Measurements from ENCODE around the gene CYGB.

Gene CYGB

GRCh38 chr17:76537578-76538280, at the start of gene CYGB:
TSS of gene CYGB (minus strand) at chr17:76537709. CDS start at chr17:76537542, 167 bp downstream.
- in situ Hi-C loops (cut with HindIII; ENCODE audit: low sequenced_read_pairs), result loop anchor here (10.0 kb wide), 1 partner anchor 177 kb away; the partner anchor contains the start of gene MXRA7

GRCh38 chr17:76586741-76587487, 49.4 kb upstream of the CYGB start:
- in situ Hi-C loops (cut with HindIII; ENCODE audit: low sequenced_read_pairs), result no loop called here

- in situ Hi-C loops (cut with HindIII; ENCODE audit: low sequenced_read_pairs), result no loop called here
Observed at GRCh38 chr17:76585649-76586593, 48.4 kb upstream of the CYGB start, which contains the start of gene ST6GALNAC2. TSS of gene ST6GALNAC2 (minus strand) at chr17:76585860. CDS start at chr17:76585808, 52 bp downstream.

GRCh38 chr17:76585033-76585648, 47.6 kb upstream of the CYGB start:
- in situ Hi-C loops (cut with HindIII; ENCODE audit: low sequenced_read_pairs), result no loop called here

- in situ Hi-C loops (cut with HindIII; ENCODE audit: low sequenced_read_pairs), result no loop called here
Observed at GRCh38 chr17:76584427-76585032, 47.0 kb upstream of the CYGB start.

- in situ Hi-C loops (cut with HindIII; ENCODE audit: low sequenced_read_pairs), result no loop called here
Observed at GRCh38 chr17:76582660-76583059, 45.2 kb upstream of the CYGB start.

GRCh38 chr17:76581515-76581914, 44.0 kb upstream of the CYGB start:
- in situ Hi-C loops (cut with HindIII; ENCODE audit: low sequenced_read_pairs), result no loop called here

- in situ Hi-C loops (cut with HindIII; ENCODE audit: low sequenced_read_pairs), result no loop called here
Observed at GRCh38 chr17:76579281-76579680, 41.8 kb upstream of the CYGB start.

GRCh38 chr17:76578376-76578775, 40.9 kb upstream of the CYGB start:
- in situ Hi-C loops (cut with HindIII; ENCODE audit: low sequenced_read_pairs), result no loop called here

- in situ Hi-C loops (cut with HindIII; ENCODE audit: low sequenced_read_pairs), result no loop called here
Observed at GRCh38 chr17:76577876-76578275, 40.4 kb upstream of the CYGB start.

GRCh38 chr17:76576189-76576588, 38.7 kb upstream of the CYGB start:
- in situ Hi-C loops (cut with HindIII; ENCODE audit: low sequenced_read_pairs), result no loop called here

GRCh38 chr17:76575570-76575969, 38.1 kb upstream of the CYGB start:
- in situ Hi-C loops (cut with HindIII; ENCODE audit: low sequenced_read_pairs), result no loop called here

- in situ Hi-C loops (cut with HindIII; ENCODE audit: low sequenced_read_pairs), result no loop called here
Observed at GRCh38 chr17:76574166-76574565, 36.7 kb upstream of the CYGB start.

GRCh38 chr17:76573096-76573495, 35.6 kb upstream of the CYGB start:
- in situ Hi-C loops (cut with HindIII; ENCODE audit: low sequenced_read_pairs), result no loop called here

- in situ Hi-C loops (cut with HindIII; ENCODE audit: low sequenced_read_pairs), result no loop called here
Observed at GRCh38 chr17:76572201-76572910, 34.8 kb upstream of the CYGB start.

- in situ Hi-C loops (cut with HindIII; ENCODE audit: low sequenced_read_pairs), result no loop called here
Observed at GRCh38 chr17:76570877-76571471, 33.5 kb upstream of the CYGB start.

GRCh38 chr17:76570457-76570856, 32.9 kb upstream of the CYGB start:
- in situ Hi-C loops (cut with HindIII; ENCODE audit: low sequenced_read_pairs), result no loop called here

- in situ Hi-C loops (cut with HindIII; ENCODE audit: low sequenced_read_pairs), result no loop called here
Observed at GRCh38 chr17:76569607-76570279, 32.2 kb upstream of the CYGB start.

GRCh38 chr17:76568811-76569221, 31.3 kb upstream of the CYGB start:
- in situ Hi-C loops (cut with HindIII; ENCODE audit: low sequenced_read_pairs), result no loop called here

Data from DLD1 (cell line).